Activated T-cell treated with anti-CD3 and anti-CD28 coated beads, Interleukin-2, amount 50 U/mL, for 1 hour (primary cell): ENCODE results near the gene RSRC1.
"Not testable (repeated sequence)": the region's sequence is repeated elsewhere in the genome, so short reads cannot be mapped to it uniquely, and the experiment has no call there.

Source experiments
- DNase-seq: peaks from one replicate; pipeline ENCODE4 v3.0.0-alpha.2; 2020

Gene RSRC1

DNA sequence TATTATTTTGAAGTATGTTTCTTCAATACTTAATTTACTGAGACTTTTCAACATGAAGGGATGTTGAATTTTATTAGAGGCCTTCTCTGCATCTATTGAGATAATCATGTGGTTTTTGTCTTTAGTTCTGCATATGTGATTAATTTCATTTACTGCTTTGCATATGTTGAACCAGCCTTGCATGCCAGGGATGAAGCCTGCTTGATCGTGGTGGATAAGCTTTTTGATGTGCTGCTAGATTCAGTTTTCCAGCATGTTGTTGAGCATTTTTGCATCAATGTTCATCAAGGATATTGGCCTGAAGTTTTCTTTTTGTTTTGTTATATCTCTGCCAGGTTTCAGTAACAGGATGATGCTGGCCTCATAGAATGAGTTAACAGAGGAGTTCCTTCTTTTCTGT, 134.4 kb downstream of the RSRC1 start:
- DNase-seq, result no peak

DNA sequence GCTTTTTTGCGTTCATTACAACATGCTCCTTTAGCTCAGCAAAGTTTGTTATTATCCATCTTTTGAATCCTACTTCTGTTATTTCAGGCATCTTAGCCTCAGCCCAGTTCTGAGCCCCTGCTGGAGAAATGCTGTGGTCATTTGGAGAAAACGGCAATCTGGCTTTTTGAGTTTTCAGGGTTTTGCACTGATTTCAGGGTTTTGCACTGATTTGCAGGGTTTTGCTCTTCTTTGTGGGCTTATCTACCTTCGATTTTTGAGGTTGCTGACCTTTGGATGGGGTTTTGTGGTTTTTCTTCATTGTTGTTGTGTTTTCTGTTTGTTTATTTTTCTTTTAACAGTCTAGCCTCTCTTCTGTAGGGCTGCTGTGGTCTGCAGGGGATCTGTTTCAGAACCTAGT, 137.4 kb downstream of the RSRC1 start:
- no peak for DNase-seq

DNA sequence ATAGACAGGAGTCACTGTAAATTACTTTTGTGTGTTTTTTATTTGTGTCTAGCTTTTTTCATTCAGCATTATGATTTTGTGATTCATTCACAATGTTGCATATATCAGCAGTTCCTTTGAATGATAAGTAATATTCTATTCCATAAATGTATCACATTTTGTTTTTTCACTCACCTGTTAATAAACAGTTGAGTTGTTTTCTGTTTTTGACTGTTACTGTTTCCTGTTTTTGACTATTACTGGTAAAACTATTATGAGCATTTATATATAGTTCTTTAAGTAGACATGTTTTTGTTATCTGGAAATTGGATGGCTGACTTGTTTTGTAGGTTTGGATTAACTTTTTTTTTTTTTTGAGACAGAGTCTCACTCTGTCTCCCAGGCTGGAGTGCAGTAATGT, 138.4 kb downstream of the RSRC1 start:
- no peak for DNase-seq

DNA sequence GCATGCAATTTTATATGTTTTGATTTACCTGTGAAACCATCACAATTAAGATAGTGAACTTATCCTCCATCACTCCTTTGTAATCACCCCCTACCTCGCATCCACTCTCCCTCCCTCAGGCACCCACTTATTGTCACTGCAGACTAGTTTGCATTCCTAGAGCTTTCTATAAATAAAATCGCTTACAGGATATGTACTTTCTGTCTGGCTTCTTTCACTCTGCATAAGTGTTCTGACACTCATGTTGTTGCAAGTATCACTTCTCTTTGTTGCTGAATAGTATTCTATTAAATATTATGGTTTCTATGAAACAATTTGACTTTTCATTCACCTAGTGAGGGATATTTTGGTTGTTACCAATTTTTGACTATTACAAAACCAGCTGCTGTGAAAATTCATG, 139.3 kb downstream of the RSRC1 start:
- DNase-seq, result no peak

DNA sequence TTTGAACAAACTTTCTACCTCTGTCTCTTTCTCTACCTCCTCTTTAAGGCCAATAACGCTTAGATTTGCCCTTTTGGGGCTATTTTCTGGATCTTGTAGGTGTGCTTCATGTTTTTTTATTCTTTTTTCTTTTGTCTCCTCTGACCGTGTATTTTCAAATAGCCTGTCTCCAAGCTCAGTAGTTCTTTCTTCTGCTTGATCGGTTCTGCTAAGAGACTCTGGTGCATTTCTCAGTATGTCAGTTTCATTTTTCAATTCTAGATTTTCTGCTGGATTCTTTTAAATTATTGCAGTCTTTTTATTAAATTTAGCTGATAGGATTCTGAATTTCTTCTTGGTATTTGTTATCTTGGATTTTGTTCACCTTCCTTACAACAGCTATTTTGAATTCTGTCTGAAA, 148.7 kb downstream of the RSRC1 start:
- no peak for DNase-seq

DNA sequence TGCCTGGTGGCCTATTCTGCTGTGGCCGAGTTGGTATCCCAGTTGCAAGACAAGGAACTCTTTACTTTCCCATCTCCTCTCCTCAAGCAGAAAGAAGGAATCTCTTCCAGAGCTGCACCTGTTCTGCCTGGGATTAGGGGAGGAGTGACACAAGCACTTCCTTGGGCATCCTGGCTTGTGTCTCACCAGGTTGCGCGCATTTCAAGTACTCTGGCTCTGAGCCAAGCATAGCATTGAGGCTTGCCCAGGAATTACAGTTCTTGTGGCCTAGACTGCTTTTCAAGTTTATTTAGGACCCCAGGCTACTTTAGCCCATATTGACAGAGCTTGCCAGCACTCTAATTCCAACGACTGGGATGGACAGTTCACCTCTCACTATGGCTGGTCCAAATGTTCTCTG, 150.5 kb downstream of the RSRC1 start:
- no peak for DNase-seq

DNA sequence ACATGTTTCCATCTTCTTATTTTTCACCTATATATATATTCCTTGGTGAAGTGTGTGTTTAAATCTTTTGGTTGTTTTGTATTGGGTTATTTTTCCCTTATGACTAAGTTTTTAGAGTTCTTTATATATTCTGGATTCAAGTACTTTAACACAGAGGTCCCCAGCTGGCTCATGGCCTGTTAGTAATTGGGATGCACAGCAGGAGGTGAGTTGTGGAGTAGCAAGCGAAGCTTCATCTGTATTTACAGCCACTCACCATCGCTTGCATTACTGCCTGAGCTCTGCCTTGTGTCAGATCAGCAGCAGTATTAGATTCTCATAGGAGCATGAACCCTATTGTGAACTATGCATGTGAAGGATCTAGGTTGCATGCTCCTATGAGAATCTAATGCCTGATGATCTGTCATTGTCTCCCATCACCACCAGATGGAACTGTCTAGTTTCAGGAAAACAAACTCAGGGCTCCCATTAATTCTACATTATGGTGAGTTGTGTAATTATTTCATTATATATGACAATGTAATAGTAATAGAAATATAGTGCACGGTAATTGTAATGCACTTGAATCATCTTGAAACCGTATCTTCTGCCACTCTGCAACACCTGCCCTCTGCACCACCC, 151.6 kb downstream of the RSRC1 start:
- no peak for DNase-seq

DNA sequence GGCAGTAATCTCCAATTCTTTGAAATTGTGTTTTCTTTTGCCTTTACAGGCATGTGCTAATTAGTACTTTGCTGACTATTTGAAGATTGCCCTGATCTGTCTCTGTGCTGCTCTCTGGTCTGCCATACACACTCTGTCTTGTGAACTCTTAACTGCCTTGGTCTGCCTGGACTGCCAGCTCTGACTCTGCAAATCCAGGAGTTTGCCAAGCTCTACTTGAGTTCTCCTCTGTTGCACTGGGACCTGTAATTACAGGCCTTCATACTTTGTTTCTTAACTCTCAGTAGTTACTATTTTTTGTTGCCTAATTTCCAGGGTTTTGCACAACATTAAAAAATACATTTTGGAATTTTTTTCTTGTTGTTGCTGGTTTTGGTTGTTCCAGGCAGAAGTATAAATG, 155.0 kb downstream of the RSRC1 start:
- no peak for DNase-seq

DNA sequence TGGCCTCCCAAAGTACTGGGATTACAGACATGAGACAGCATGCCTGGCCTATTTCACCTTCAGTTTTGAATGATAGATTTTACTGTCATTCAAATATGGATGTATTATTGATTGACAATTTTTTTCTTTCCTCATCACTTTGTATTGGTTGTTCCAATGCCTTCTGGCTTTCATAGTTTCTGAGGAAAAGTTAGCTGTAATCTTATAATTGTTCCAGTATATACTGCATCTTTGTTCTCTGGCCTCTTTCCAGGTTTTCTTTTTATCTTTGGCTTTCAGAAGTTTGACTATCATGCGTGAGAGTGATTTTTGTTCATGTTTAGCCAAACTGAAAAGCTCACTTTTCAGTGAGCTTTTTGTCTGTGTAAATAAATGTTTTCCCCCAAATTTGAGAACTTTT, 157.1 kb downstream of the RSRC1 start:
- DNase-seq, result no peak

DNA sequence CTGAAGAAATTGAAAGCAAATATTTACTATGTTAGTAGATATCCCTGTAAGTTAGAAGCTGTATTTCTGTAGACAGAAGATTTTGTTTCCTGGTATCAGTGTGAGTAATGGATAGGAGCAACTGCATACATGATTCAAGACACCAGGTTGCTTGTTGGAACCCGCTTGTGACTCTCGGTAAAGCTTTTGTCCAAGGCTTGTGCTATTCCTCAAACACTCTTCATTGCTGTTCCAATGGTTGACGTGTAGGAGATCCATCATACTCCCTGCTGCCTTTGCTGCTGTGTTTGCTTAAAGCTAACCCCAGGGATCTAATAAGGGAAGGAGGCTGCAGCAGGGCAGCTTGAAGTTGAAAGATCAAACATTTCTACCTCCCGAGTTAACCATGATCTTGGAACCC, 160.1 kb downstream of the RSRC1 start:
- no peak for DNase-seq

DNA sequence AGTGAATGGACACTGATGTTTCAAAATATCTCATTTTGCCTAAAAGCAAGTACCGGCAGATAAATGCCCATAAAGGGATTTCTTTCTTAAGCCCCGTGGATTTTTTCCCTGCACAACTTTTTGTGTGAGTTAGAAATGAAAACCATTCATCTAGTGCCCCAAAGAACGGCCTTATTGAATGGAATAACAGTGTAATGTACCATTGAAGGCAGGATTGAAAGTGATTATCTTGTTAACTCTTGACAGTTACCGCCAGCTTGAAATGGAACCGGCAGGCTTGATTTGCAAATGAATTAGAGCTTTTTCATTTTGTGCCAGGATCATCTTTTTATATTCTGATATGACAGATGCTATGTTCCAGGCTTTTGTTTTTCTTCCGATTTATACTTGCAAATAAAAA, 162.2 kb downstream of the RSRC1 start:
- DNase-seq, result no peak

DNA sequence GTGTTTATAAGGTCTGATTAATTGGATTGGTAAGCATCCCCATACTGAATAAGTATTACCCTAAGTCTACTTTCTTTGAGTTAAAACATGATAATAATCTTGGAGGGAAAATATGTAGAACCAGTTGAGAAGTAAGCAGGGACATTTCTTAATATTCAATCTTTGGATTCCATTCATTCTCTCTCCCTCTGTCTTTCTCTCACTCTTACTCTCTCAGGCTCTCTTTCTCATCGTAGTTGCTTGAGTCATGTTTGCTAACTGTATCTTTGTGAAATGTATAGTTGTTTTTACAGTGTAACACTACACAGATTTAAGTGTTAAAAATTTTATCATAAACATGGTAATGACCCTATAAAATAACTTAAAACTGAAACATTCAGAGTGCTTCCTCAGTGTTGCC, 163.8 kb downstream of the RSRC1 start:
- DNase-seq, result no peak

DNA sequence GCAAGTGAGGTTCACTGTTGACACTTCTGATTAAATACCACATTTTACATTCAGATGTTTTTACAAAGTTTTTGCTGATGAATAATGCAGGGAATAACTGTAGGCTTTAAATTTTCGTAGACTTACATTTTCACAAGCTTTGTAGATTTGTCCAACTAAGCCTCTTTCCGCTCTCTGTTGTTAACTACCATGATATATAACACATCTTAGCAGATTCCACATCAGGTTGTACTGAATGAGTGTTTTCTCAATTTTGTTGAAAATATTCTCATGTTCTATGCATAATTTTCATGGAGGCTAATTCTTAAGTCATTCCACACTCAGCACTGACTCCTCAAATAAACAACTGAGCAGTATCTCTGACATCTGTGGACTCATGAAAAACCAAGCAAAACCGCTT, 168.3 kb downstream of the RSRC1 start:
- DNase-seq, result no peak

DNA sequence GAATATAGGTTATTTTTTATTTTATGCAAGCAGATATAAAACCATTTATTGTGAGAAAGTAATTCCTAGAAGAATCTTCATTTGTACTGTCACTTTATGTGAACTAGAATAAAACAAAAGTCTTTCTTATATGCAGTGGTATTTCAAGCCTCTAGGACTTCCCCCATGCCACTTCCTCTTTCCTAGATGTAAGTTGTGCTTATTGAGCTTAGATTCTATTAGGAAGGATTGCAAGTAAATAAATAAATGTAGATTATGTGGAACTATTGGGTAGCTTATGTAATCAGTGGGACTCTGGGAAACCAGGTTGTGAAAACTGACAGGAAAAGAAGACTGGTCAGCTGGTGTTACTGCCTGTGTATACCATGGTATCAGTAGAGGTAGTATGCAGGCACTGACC, 169.7 kb downstream of the RSRC1 start:
- DNase-seq, result no peak

DNA sequence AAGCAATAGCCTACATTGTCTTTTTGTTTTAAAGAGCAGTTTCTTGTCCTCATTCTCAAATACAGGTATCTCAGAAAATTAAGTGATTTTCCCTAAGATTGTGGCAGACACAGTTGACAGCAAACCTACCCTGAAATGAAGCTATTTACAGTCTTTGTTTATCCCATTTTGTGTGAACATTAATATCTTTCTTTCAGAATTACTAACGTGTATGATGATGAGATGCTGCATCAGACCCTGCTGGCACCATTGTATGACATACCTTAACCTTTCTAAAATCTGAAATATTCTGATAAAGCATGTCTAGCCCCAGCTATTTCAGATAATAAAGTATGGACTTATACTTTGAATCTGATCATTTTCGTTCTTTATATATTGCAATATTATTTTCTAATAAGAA, 185.9 kb downstream of the RSRC1 start:
- DNase-seq, result no peak

DNA sequence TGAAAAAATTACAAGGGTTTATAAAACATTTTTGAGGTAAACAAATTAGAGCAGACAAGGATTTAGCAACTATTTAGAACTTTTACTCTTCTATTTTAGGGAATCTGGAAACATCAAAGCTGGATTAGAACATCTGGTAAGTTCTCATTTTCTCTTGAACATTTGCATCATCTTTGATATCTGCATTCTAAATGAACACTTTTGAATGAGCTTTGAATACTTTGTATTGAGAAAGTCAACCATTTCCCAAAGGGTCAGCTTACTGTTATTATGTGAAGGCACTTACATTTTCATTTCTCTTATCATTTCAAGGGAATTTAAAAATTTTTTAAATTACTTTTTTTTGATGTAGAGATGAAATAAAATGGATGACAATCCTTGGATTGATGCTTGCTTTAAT, 188.1 kb downstream of the RSRC1 start:
- DNase-seq, result no peak

DNA sequence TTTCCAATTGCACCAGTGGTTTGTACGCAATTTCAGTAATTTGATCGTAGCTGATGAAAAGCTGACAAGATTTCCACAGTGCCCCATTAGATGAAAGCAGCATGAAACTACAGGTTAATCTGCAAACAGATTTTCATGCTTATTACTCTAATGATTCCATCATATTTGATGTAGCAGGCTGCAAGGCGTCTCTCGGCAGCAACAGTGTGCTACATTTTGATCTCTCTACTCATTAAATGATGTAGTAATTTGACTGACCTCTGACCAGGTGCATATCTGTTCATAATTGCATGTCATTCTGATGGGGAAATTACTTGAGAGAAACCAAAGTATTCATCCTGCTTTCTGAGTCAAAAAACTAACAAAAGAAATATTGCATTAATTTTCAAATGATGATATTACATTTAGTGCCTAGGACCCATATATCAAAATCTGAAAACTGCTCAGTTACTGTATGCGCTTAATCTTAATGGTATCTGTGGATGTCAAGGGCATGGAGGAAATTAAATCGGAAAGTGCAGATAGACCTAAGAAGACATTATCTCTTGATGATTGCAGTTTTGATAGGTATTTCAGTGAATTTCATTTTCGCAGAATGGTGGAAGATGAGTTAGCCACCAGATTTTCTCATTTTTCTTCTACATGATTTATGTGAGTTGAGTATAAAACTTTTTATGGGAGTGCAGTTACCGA, 198.5 kb downstream of the RSRC1 start:
- no peak for DNase-seq

DNA sequence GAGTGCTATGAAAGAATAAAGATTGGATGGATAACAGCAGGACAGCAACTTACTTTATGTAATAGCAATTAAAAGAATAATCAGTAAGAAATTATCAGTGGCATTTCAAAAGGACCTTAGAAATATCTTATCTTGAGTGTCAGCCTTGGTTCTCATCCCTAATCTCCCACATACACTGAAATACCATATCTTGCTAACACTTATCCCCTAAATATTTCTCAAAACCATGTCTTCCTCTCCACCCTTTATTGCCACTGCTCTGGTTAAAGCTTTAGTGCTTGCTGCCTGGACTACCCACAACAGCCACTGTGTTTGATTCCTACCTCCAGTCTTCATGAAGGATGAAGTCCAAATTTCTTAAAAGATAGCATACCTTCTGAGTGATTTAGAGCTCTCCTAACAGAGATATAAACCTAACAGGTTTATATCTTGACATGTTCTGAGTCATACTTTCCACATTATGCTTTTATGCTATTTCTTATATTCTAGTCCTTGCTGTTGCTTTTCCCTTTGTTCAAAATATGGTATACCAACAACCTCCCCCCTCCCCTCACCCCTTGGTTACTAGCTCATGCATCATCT, 202.8 kb downstream of the RSRC1 start:
- DNase-seq, result no peak

DNA sequence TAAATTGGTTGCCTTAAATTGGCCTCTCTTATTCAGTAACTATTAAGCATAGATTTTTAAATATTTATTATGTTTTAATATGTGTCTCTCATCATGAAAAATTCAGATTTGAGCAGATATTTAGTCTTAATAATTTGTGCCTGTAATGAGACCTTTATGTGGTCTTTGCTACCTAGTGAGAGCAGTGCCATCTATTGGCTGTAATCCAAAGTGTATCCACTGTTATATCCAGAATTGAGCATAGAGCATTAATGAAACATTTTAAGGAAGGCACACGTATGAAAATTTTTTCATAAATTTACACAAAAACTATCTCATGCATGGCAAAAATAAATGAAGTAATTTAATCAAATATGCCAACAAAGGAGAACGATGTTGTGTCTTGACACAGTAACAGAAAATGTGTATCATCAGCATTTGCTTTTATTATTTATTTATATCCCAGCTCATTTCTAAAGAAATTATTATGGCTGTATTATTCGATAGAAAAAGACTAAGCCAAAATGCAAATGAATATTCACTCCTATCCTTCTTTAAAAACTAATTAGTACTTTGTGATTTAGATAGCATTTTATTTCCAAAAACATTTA, 203.5 kb downstream of the RSRC1 start:
- DNase-seq, result no peak

DNA sequence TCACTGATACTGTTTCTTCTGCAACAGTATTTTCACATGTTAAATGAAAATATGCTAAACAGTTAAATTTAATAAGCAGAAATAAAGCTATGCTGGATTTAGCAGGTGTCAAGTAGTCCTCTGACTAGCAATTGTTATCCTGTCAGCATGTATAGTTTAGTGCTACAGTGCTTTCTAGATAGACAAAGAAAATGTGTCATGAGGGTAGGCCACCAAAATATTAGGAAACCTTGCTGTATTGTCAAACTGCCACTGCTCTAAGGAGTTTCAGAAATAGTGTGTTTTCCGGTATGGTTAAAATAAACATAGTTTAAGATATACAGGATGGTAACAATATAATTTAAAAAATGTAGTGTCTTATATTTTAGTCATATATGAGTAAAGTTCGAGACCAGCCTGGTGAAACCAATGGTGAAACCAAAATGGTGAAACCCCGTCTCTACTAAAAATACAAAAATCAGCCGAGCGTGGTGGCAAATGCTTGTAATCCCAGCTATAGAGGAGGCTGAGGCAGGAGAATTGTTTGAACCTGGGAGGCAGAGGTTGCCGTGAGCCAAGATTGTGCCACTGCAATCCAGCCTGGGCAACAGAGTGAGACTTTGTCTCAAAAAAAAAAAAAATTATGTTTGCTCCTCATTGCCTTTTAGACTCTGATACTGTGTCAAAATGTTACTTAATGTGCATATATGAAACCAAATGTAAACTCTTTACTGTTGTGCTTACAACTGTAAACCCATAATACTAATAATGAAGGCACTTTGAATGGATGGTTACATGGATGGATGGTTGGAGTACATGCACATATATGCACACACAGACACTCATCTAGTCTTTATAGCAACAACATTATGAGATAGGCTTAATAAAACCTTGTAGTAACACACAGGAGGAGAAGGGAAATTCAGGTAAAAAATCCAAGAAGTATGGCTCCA, 204.8 kb downstream of the RSRC1 start:
- DNase-seq, result no peak

DNA sequence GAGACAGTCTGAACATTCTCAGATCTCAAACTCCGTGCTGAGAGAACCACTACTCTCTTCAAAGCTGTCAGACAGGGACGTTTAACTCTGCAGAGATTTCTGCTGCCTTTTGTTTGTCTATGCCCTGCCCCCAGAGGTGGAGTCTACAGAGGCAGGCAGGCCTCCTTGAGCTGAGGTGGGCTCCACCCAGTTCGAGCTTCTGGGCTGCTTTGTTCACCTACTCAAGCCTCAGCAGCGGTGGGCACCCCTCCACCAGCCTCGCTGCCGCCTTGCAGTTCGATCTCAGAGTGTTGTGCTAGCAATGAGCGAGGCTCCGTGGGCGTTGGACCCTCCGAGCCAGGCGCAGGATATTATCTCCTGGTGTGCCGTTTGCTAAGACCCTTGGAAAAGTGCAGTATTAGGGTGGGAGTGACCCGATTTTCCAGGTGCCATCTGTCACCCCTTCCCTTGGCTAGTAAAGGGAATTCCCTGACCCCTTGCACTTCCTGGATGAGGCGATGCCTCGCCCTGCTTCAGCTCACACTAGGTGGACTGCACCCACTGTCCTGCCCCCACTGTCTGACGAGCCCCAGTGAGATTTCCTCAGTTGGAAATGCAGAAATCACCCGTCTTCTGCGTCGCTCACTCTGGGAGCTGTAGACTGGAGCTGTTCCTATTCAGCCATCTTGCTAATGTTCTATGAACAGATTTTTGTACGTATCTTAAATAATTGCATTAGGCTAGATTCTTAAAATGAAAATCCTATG, 220.0 kb downstream of the RSRC1 start:
- DNase-seq, result not testable (repeated sequence)

DNA sequence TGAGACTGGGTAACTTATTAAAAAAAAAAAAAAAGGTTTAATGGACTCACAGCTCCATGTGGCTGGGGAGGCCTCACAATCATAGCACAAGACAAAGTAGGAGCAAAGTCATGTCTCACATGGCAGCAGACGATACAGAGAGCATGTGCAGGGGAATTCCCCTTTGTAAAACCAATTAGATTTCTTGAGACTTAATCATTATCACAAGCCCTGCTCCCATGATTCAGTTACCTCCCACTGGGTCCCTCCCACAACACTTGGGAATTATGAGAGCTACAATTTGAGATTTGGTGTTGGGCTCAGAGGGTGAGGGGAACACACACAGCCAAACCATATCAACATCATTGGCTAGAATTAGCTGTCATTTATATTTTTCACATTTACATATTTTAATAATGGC, 221.0 kb downstream of the RSRC1 start:
- DNase-seq, result no peak

DNA sequence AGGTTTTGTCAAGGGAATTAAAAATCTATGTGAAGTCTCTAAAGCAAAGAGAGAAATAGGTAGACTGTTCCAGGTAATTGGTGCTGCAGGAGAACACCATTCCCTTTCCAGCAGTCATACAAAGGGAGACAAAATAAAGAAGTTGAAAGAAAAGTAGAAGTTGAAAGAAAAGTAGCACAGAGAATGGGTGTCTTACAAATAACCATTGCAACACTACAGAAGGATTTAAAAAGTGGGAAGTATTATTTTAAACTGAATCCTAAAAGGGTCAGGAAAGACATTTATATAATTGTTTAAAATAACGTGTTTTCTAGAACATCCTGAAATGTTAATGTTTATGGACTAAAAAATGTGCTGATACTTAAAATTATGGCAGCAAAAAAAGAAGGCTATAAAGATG, 223.8 kb downstream of the RSRC1 start:
- DNase-seq, result no peak
